ENCODE results near the gene CLN3. TPM values are rescaled to one million over a fixed set of nuclear protein-coding genes. Genes with fewer than 3 reads are reported as not detected.
A peak's percentile ranks its signal among the peaks of the same experiment; 100 is the strongest.

CLN3 gene
- total and polyA plus RNA-seq, 2 of the 13 experiments (the other 11 are each of a cell fraction or from before 2014, with no cell fraction given): 23.4 to 46.8 TPM

GRCh38 chr16:28505489-28506137, 13.7 kb upstream of the CLN3 start (continued):
- 0 out of 2 replicates have a peak, but pooled peaks have one; percentile 44 for TF ChIP-seq STAT6 (CRISPR knock-in tag; IDR thresholded peaks at IDR 0.05; ENCODE audit: borderline replicate concordance)
- TF ChIP-seq SMC3 (IDR thresholded peaks at IDR 0.05; ENCODE audit: low read length): no peak
- TF ChIP-seq ZMYM2 (CRISPR knock-in tag; IDR thresholded peaks at IDR 0.05): no peak; the same call in 1 of the 2 replicates
- TF ChIP-seq HNRNPLL (IDR thresholded peaks at IDR 0.05; ENCODE audit: low read depth, low read length, poor library complexity, severe bottlenecking): no peak
- TF ChIP-seq KLF13 (CRISPR knock-in tag; IDR thresholded peaks at IDR 0.05): no peak
- no peak for TF ChIP-seq ZNF772 (CRISPR knock-in tag; IDR thresholded peaks at IDR 0.05)
- no peak for TF ChIP-seq TRIM22 (IDR thresholded peaks at IDR 0.05)
- TF ChIP-seq ZNF383 (CRISPR knock-in tag; IDR thresholded peaks at IDR 0.05; ENCODE audit: borderline replicate concordance): no peak
- TF ChIP-seq ZNF205 (CRISPR knock-in tag; IDR thresholded peaks at IDR 0.05): 0 out of 2 replicates have a peak, but pooled peaks have one; percentile 69
- TF ChIP-seq SYNCRIP (IDR thresholded peaks at IDR 0.05; ENCODE audit: insufficient read depth, low read depth, low read length): no peak
- peak; percentile 29 to 49; a peak in 1 of 4 replicates for TF ChIP-seq NR2F1 (CRISPR knock-in tag; IDR thresholded peaks at IDR 0.05)
- TF ChIP-seq PATZ1 (CRISPR knock-in tag; IDR thresholded peaks at IDR 0.05): peak; percentile 69
- TF ChIP-seq MED8 (CRISPR knock-in tag; IDR thresholded peaks at IDR 0.05; ENCODE audit: insufficient replicate concordance): no peak
- TF ChIP-seq LCORL (IDR thresholded peaks at IDR 0.05): peak; percentile 55; the same call in 1 of the 2 replicates
- peak; percentile 97 for TF ChIP-seq LCORL (CRISPR knock-in tag; IDR thresholded peaks at IDR 0.05)
- no peak for TF ChIP-seq GRHL1 (CRISPR knock-in tag; conservative IDR thresholded peaks at IDR 0.05)
- TF ChIP-seq BCL3 (CRISPR knock-in tag; IDR thresholded peaks at IDR 0.05): no peak

Measured in HepG2 (cell line).